T-helper 17 cell (primary cell): Measurements from ENCODE around the gene PDCD7. TPM values are rescaled to one million over a fixed set of nuclear protein-coding genes. Genes with fewer than 3 reads are reported as not detected.
"Not testable (repeated sequence)": the region's sequence is repeated elsewhere in the genome, so short reads cannot be mapped to it uniquely, and the experiment has no call there.

Source experiments
- ATAC-seq: fragments of 150-1000 bp; cut with Tn5 transposase; 2 replicates; pipeline ENCODE4 v1.10.0; 2021; ENCODE audit warnings: mild to moderate bottlenecking, moderate library complexity
- DNase-seq, 3 donors: peaks; one replicate each; pipeline versions ENCODE4 v3.0.0 to v3.0.0-alpha.2; 2020 to 2021
- H3K9me3 ChIP-seq: one replicate; pipeline ENCODE4 v1.7.0; 2013; ENCODE audit warnings: low read length, mild to moderate bottlenecking; ENCODE audit not compliant: control insufficient read depth, poor library complexity, severe bottlenecking
- H3K27ac Mint-ChIP-seq: one replicate; pipeline ENCODE4 v1.8.0; 2022; ENCODE audit warnings: mild to moderate bottlenecking, moderate library complexity, mixed read lengths
- H3K27me3 Mint-ChIP-seq: one replicate; pipeline ENCODE4 v1.8.0; 2022; ENCODE audit warnings: mixed read lengths
- H3K36me3 Mint-ChIP-seq: one replicate; pipeline ENCODE4 v1.8.0; 2022; ENCODE audit warnings: low read depth, mixed read lengths
- H3K4me1 Mint-ChIP-seq: one replicate; pipeline ENCODE4 v1.8.0; 2022; ENCODE audit warnings: mild to moderate bottlenecking, mixed read lengths
- H3K4me3 Mint-ChIP-seq: one replicate; pipeline ENCODE4 v1.8.0; 2022; ENCODE audit warnings: mild to moderate bottlenecking, moderate library complexity, mixed read lengths
- total RNA-seq, 4 donors: library from RNA in 2 of 4; stranded (reverse) in 2 of 4; gene quantifications; one replicate each; pipeline ENCODE4 v1.2.3 and lab custom pipeline; 2022 to 2026

PDCD7 gene
- total RNA-seq, 2 donors from 2014 or later = 20.3 to 23.4 TPM

GRCh38 chr15:65106011-65106590 is 27.5 kb downstream of the PDCD7 start:
- Mint-ChIP-seq H3K4me3 (no peak overlapping the region), H3K4me1 (peaks cover 10% of the 10 kb centered on the region), H3K36me3 (peaks cover 8% of the 10 kb centered on the region), H3K27me3 (no peaks in the 10 kb centered on the region), H3K27ac (peak overlapping the region; percentile 47)
- DNase-seq (no peak), ATAC-seq (no peak)
- no peaks in the 10 kb centered on the region for H3K9me3 ChIP-seq

DNA sequence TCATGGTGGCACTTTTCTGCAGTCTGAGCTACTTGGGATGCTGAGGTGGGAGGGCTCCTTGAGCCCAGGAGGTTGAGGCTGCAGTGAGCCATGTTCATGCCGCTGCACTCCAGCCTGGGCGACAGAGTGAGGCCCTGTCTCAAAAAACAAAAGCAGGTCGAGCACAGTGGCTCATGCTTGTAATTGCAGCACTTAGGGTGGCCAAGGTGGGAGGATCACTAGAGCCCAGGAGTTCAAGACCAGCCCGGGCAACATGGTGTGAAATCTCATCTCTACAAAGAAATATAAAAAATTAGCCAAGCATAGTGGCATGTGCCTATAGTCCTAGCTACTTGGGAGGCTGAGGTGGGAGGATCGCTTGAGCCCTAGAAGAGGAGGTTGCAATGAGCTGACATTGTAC is 28.6 kb downstream of the PDCD7 start:
- Mint-ChIP-seq H3K27ac (no peak overlapping the region), H3K36me3 (peaks cover 7% of the 10 kb centered on the region)
- ATAC-seq = no peak

GRCh38 chr15:65102912-65103311 is 30.7 kb downstream of the PDCD7 start:
- no peak for DNase-seq
- peaks cover 10% of the 10 kb centered on the region for H3K4me1 Mint-ChIP-seq
- peaks cover 10% of the 10 kb centered on the region for H3K36me3 Mint-ChIP-seq
- no peak overlapping the region for H3K27ac Mint-ChIP-seq
- H3K9me3 ChIP-seq = no peaks in the 10 kb centered on the region
- ATAC-seq = no peak
- H3K27me3 Mint-ChIP-seq = no peaks in the 10 kb centered on the region
- H3K4me3 Mint-ChIP-seq = no peak overlapping the region

More for the DNA sequence above, 28.6 kb downstream of the PDCD7 start:
- H3K4me3 Mint-ChIP-seq = no peak overlapping the region
- H3K9me3 ChIP-seq = no peaks in the 10 kb centered on the region
- H3K4me1 Mint-ChIP-seq = peaks cover 7% of the 10 kb centered on the region
- H3K27me3 Mint-ChIP-seq = no peaks in the 10 kb centered on the region
- DNase-seq = no peak

DNA sequence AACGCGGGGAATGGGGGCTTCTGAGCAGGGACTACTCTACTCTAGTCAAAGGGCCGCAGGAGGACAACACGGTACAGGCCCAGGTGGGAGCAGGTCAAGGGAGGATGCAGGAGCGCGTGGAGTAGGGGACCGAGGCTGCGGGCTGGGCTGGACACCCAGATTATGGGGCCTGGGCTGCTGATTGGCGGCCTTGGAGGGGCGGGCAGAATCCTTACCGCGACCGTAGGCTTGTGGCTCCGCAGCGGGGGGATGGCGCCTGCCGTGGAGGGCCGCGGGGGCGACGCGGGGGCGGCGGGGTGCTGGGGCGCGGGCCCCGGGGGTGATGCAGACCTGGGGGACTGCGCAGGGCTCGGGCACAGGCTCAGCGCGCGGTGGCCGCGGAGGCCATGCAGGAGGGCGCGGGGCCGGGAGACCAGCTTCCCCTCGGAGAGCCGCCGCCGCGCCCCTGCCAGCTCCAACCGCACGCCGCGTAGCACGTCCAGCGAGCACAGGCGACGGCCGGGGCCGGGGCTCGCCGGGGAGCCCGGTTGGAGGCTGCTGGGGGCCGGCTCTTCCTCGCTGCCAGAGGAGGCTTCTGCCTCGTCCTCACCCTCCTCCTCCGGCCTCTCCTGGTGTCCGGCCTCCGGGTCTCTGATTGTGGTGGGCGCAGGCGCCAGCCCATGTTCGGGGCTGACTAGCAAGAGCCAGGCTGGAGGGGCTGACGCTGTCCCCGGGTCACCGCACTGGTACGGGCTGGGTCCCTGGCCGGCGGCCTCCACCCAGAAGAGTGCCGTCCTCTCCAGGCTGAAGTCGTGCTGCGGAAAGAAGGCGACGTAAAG is 31.5 kb downstream of the PDCD7 start:
- no peak overlapping the region for H3K27ac Mint-ChIP-seq
- no peaks in the 10 kb centered on the region for H3K27me3 Mint-ChIP-seq
- H3K9me3 ChIP-seq = no peaks in the 10 kb centered on the region
- ATAC-seq = no peak
- H3K4me3 Mint-ChIP-seq = no peak overlapping the region
- H3K36me3 Mint-ChIP-seq = peaks cover 9% of the 10 kb centered on the region
- DNase-seq = no peak
- peaks cover 10% of the 10 kb centered on the region for H3K4me1 Mint-ChIP-seq

- H3K9me3 ChIP-seq = no peaks in the 10 kb centered on the region
- ATAC-seq (no peak), DNase-seq (peak in 1 of 3 donors; percentile 43)
- H3K27ac Mint-ChIP-seq = no peak overlapping the region
- H3K4me3 Mint-ChIP-seq = no peak overlapping the region
- peaks cover 8% of the 10 kb centered on the region for H3K36me3 Mint-ChIP-seq
- H3K27me3 Mint-ChIP-seq = no peaks in the 10 kb centered on the region
- H3K4me1 Mint-ChIP-seq = peaks cover 10% of the 10 kb centered on the region
These were observed 32.2 kb downstream of the PDCD7 start for GRCh38 chr15:65101411-65101890.

GRCh38 chr15:65100442-65100841 is 33.2 kb downstream of the PDCD7 start:
- Mint-ChIP-seq H3K36me3 (peaks cover 8% of the 10 kb centered on the region), H3K4me1 (peaks cover 10% of the 10 kb centered on the region), H3K4me3 (no peak overlapping the region), H3K27ac (no peak overlapping the region), H3K27me3 (no peaks in the 10 kb centered on the region)
- no peaks in the 10 kb centered on the region for H3K9me3 ChIP-seq
- no peak for ATAC-seq
- DNase-seq = no peak

DNA sequence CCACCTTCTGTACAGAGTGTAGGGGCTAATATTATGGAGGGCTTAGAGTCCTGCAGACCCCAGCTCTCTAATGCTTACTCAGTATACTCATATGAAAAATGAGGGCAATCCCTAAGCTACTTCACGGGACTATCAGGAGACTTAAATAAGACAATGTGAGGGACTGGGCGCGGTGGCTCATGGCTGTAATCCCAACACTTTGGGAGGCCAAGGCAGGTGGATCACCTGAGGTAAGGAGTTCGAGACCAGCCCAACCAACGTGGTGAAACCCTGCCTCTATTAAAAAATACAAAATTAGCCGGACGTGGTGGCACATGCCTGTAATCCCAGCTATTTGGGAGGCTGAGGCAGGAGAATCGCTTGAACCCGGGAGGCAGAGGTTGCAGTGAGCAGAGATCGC is 33.8 kb downstream of the PDCD7 start:
- not testable (repeated sequence) for H3K27me3 Mint-ChIP-seq, H3K27ac Mint-ChIP-seq, H3K4me3 Mint-ChIP-seq, DNase-seq, ATAC-seq, H3K9me3 ChIP-seq, H3K36me3 Mint-ChIP-seq
- peaks cover 12% of the 10 kb centered on the region for H3K4me1 Mint-ChIP-seq

DNA sequence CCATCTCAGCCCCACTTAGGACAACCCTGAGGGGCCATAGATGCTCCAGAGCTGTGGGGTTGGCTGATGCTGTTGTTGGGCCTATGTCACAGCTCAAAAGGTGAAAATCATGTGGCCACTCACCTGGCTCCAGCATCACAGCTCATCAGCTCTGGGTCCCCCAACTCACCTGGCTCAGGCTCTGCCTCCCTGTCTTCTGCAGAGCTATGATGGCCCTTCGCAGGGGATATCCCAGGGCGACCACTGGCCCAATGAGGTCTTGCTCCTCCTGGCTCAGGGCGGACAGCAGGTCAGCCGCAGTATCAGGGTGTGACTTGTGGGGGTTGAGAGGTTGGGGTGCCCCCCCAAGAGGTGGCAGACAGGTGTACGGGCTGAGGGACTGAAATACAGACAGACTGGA is 34.3 kb downstream of the PDCD7 start:
- Mint-ChIP-seq H3K36me3 (peaks cover 8% of the 10 kb centered on the region), H3K4me3 (no peak overlapping the region), H3K27me3 (no peaks in the 10 kb centered on the region), H3K27ac (no peak overlapping the region), H3K4me1 (peaks cover 12% of the 10 kb centered on the region)
- ATAC-seq = no peak
- H3K9me3 ChIP-seq = no peaks in the 10 kb centered on the region
- no peak for DNase-seq

DNA sequence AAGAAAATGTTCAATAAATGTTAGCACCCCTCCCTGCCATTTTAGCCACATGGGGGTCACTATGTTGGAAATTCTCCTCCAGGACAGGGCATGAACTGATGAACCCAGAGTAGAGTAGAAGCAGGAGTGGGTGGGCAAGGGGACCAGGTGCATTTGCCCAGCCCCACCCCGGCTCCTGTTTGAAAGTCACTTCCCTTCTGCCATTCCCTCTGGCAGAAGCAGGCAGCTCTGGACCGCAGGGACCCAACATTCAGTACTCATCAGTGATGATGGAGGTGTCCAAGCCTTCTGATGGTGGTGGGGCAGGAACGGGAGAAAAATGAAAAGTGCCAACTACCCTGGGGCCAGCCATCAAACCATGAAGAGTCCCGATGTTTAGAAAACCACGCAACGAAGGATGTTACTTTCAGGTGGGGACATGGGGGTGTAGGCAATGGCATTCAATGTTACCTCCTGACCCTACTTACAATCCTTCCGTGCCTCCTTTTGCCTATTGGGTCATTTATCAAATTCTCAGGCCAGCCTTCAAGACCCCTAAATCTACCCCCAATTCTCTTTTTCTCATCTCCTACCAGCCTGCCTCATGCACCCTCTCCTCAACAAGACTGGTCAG is 35.9 kb downstream of the PDCD7 start:
- ATAC-seq = no peak
- H3K9me3 ChIP-seq = no peaks in the 10 kb centered on the region
- no peak overlapping the region for H3K4me3 Mint-ChIP-seq
- peak overlapping the region; percentile 81 for H3K27ac Mint-ChIP-seq
- peaks cover 8% of the 10 kb centered on the region for H3K36me3 Mint-ChIP-seq
- H3K4me1 Mint-ChIP-seq = peaks cover 12% of the 10 kb centered on the region
- no peak for DNase-seq
- no peaks in the 10 kb centered on the region for H3K27me3 Mint-ChIP-seq

DNA sequence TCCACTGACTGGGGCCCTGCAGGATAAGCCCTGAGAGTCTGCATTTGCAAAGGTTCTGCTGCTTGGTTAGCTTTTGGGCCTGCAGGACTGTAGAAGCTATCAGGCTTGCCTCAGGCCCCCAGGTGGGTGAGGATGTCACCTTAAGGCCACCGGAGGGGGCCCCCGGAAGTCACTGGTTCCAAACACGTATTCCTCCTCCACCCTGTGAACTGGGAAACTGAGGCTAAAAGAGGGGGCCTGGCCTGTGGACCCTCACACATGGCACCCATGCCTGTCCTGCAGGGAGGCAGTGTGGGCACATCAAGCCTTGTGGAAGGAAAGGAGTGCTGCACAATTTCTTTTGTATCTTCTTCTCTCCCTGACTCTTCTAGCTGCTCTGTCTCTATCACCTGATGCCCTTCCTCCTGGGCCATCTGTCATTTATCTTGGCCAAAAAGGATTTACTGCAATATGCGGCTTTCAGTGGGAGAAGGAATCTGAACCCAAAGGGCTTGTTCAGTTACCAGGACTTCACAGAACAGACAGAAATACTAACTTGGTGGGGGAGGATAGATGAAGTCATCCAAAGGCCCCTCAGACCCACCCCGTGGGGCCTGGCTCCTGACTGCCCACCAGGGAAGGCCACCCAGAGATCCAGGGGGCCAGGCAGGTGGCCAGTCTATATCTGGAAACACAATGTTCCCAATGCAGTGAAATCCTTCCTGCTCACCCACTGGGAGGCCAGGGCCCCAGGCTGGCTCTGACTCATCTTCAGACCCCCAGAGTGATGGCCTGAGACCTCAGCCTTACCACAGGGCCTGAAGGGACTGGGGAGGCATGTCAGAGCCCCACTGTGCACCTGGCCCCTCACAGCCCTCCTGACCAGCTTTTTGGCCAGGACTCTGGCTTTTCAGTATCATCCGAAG is 36.9 kb downstream of the PDCD7 start:
- Mint-ChIP-seq H3K4me1 (peaks cover 11% of the 10 kb centered on the region), H3K27ac (no peak overlapping the region), H3K4me3 (no peak overlapping the region), H3K36me3 (peaks cover 8% of the 10 kb centered on the region), H3K27me3 (no peaks in the 10 kb centered on the region)
- H3K9me3 ChIP-seq = no peaks in the 10 kb centered on the region
- DNase-seq = no peak
- no peak for ATAC-seq

DNA sequence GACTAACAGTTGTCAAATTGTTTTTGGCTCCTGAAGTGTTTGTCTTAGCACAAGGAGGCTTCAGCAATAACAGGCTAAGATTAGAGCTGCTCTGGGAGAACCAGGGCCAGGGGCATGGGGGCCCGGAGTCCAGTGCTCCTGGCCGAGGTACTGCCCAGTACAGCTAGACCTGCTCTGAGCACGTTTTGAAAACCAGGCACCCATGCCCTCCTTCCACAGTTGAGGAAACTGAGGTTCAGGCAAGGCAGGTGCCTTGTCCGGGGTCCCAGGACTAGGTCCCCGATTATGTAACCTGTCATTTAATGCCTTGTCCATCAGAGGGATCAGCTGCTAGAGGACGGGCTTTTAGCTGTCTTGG is 37.9 kb downstream of the PDCD7 start:
- H3K36me3 Mint-ChIP-seq = peaks cover 8% of the 10 kb centered on the region
- H3K4me3 Mint-ChIP-seq = no peak overlapping the region
- H3K27ac Mint-ChIP-seq = no peak overlapping the region
- no peak for ATAC-seq
- H3K27me3 Mint-ChIP-seq = no peaks in the 10 kb centered on the region
- H3K4me1 Mint-ChIP-seq = peaks cover 8% of the 10 kb centered on the region
- DNase-seq = no peak
- H3K9me3 ChIP-seq = no peaks in the 10 kb centered on the region

DNA sequence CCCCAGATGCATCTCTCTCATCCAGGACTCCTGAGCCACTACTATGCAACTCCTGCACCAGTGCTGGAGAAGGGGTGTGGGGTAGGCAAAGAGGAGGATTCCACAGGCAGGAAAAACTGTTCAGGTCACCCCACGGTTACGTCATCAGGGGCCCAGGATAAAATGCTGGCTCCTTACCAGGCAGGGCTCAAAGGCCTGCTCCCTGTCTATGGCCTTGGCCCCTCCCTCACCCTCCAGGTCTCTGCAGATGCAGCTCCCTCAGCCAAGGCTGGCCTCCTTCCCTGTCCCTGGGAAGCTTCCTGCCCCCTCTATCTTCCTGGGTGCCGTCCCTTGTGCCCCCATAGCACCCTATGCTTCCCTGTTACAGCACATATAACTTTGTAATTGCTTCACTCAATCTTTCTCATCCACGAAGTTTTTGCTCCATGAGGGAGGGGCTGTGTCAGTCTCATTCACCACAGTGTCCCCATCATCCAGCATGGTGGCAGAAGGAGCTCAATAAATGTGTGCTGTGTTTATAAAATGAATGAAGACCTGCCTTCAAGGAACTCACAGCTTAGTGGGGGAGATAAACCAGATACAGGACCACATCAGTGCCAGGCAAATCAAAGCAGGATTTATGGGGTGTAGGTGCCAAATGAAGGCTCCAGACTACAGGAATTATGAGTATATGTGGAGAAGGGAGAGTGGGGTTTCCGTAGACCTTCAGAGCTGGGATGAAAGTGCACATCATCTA is 38.4 kb downstream of the PDCD7 start:
- H3K27ac Mint-ChIP-seq = no peak overlapping the region

More for the DNA sequence above, 38.4 kb downstream of the PDCD7 start:
- no peak for ATAC-seq
- Mint-ChIP-seq H3K4me3 (no peak overlapping the region), H3K4me1 (peaks cover 8% of the 10 kb centered on the region), H3K27me3 (no peaks in the 10 kb centered on the region), H3K36me3 (peaks cover 8% of the 10 kb centered on the region)
- DNase-seq = no peak
- no peaks in the 10 kb centered on the region for H3K9me3 ChIP-seq
